SU-DHL-6 (cell line): ENCODE data around the gene FGFR1OP2.

Source experiments
- H2AFZ ChIP-seq: fragments of 200-600 bp; sonication (generic); 2 replicates; pipeline ENCODE4 v1.6.1; 2014; ENCODE audit warnings: low read depth, mild to moderate bottlenecking, moderate library complexity, mixed read lengths, antibody characterized with exemption, low read length; ENCODE audit not compliant: severe bottlenecking
- H3F3A ChIP-seq: fragments of 200-600 bp; shearing (Covaris generic); 2 replicates; pipeline ENCODE4 v1.6.0; 2016; ENCODE audit warnings: antibody characterized with exemption, mild to moderate bottlenecking; ENCODE audit not compliant: insufficient read depth
- H3K27ac ChIP-seq: fragments of 200-600 bp; sonication (generic); 2 replicates; pipeline ENCODE4 v1.5.1; 2016; ENCODE audit warnings: low read depth, mild to moderate bottlenecking, low read length, moderate library complexity, mixed read lengths
- H3K27me3 ChIP-seq: fragments of 200-600 bp; sonication (generic), shearing (Covaris generic); 2 replicates; pipeline ENCODE4 v1.6.0; 2014; ENCODE audit warnings: mild to moderate bottlenecking, low read length
- H3K36me3 ChIP-seq: fragments of 200-600 bp; sonication (generic); 2 replicates; pipeline ENCODE4 v1.6.1; 2014; ENCODE audit warnings: mild to moderate bottlenecking, low read length, mixed read lengths
- H3K4me2 ChIP-seq: fragments of 300-600, 200-600 bp; shearing (Covaris generic), sonication (generic); 2 replicates; pipeline ENCODE4 v1.6.0; 2014; ENCODE audit warnings: low read length, low read depth, mild to moderate bottlenecking; ENCODE audit not compliant: poor library complexity, severe bottlenecking
- H3K4me3 ChIP-seq: fragments of 200-600 bp; sonication (generic); 2 replicates; pipeline ENCODE4 v1.5.1; 2014; ENCODE audit warnings: antibody characterized with exemption, low read length, mild to moderate bottlenecking, mixed read lengths; ENCODE audit not compliant: insufficient read depth, poor library complexity, severe bottlenecking
- H3K79me2 ChIP-seq: fragments of 200-600 bp; sonication (generic); 2 replicates; pipeline ENCODE4 v1.6.1; 2014; ENCODE audit warnings: mild to moderate bottlenecking, low read length, moderate library complexity; ENCODE audit not compliant: insufficient read depth
- H3K9ac ChIP-seq: fragments of 200-600 bp; sonication (generic); 2 replicates; pipeline ENCODE4 v1.7.0; 2014; ENCODE audit warnings: mild to moderate bottlenecking, low read length
- H3K9me2 ChIP-seq: fragments of 200-600 bp; sonication (generic); replicated peaks from 2 replicates; pipeline ENCODE4 v1.6.1; 2014; ENCODE audit warnings: low read length; ENCODE audit not compliant: insufficient read depth
- H3K9me3 ChIP-seq: fragments of 200-600 bp; sonication (generic); 2 replicates; pipeline ENCODE4 v1.6.1; 2014; ENCODE audit warnings: low read length, mixed read lengths; ENCODE audit not compliant: insufficient read depth
- H4K20me1 ChIP-seq: fragments of 200-600 bp; sonication (generic); 2 replicates; pipeline ENCODE4 v1.6.1; 2014; ENCODE audit warnings: low read depth, mild to moderate bottlenecking, antibody characterized with exemption, low read length, moderate library complexity, mixed read lengths
- EZH2phosphoT487 ChIP-seq: fragments of 200-600 bp; sonication (generic), shearing (Covaris generic); conservative IDR thresholded peaks from 2 replicates; pipeline ENCODE4 v1.6.1; 2018; ENCODE audit warnings: mild to moderate bottlenecking, antibody characterized with exemption, low read length, moderate library complexity, mixed read lengths
- TF ChIP-seq, protein P1 (sequence below): fragments of 200-600 bp; sonication (generic); IDR thresholded peaks from one replicate; pipeline ENCODE4 v1.5.1; 2017; ENCODE audit warnings: antibody characterized with exemption, mild to moderate bottlenecking, low read length, moderate library complexity; ENCODE audit not compliant: insufficient read depth, poor library complexity, severe bottlenecking

Gene FGFR1OP2

DNA sequence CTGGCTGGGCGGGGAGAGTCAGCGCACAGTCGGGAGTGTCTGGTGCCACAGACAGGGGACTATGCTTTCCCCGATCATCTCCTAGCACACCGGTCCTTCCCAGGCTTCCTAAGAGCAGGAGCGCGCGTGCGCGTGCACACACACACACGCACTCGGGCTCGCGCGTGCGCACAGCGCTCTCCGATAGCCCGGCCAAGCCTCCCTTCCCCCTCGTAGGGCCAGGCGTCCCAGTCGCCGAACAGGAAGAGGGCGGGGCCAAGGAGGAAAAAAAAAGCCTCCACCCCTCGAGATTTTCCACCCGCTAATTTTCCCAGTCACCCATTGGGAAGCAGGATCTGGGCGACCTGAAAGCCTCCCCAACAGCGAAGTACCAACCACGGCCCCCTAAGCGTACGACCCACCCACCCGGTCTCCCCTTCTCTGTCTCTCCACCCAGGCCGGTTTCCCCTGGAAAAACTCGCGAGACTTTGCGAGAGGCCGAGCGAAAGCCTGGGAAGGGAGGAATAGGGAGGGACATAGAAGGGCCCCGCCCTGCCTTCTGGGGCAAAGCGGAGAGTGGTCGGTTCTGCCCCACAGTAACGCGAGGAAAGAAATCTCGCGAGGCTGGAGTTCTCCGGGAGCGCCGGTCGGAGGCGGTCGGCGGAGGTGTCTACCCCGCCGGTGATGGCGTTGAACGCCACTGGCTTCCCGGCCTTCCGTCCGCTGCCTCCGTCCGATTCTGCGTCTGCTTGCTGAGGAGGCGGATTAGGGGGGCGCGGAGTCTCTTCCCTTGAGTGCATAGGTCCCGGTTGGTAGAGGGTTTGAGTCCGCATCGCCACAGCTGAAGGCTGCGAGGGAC is at the start of gene FGFR1OP2, which contains the start of gene INTS13:
TSS of gene FGFR1OP2 (plus strand) at position 608 of the 838 bp plus-strand sequence. CDS start 15,689 bp downstream, outside the sequence.
TSS of gene INTS13 (minus strand) at position 119 of the 838 bp plus-strand sequence. CDS start 1,178 bp downstream, outside the sequence.
- Histone ChIP-seq H3K9me3 (no peaks in the 10 kb centered on the region), H3K4me2 (peak within 1 kb of the TSS; percentile 85), H3K27ac (peak within 1 kb of the TSS; percentile 86), H4K20me1 (peaks cover 19% of the 10 kb centered on the region), H3K4me3 (peak within 1 kb of the TSS; percentile 83), H3F3A (peaks cover 24% of the 10 kb centered on the region), H3K79me2 (peaks cover 95% of the 10 kb centered on the region), H2AFZ (peak within 1 kb of the TSS; percentile 53), H3K27me3 (no peaks in the 10 kb centered on the region), H3K9me2 (no peaks in the 10 kb centered on the region), H3K36me3 (peaks cover 3% of the 10 kb centered on the region; the same call in 1 of the 2 replicates), H3K9ac (peak within 1 kb of the TSS; percentile 83)
- no peak for TF ChIP-seq EZH2phosphoT487
- TF ChIP-seq, protein P1, sequence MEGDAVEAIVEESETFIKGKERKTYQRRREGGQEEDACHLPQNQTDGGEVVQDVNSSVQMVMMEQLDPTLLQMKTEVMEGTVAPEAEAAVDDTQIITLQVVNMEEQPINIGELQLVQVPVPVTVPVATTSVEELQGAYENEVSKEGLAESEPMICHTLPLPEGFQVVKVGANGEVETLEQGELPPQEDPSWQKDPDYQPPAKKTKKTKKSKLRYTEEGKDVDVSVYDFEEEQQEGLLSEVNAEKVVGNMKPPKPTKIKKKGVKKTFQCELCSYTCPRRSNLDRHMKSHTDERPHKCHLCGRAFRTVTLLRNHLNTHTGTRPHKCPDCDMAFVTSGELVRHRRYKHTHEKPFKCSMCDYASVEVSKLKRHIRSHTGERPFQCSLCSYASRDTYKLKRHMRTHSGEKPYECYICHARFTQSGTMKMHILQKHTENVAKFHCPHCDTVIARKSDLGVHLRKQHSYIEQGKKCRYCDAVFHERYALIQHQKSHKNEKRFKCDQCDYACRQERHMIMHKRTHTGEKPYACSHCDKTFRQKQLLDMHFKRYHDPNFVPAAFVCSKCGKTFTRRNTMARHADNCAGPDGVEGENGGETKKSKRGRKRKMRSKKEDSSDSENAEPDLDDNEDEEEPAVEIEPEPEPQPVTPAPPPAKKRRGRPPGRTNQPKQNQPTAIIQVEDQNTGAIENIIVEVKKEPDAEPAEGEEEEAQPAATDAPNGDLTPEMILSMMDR = no peak

DNA sequence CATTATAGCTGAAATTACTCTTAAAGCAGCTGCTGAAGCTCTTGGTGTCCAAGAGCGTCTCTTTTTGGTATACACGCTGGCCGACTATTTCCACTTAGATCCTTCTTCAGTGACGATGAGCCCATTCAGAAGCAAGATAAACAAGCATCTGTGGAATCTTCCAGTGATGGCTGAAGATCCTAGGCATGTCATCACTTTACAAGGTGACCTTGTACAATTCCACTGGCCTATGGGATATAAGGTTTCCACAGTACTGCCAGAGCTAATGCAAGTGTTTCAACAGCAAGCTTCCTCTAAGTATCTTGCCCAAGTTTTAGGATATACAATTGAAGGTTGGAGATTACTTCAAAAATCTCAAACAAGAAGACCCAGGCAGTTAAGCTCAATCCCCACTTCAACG is 47.5 kb upstream of the FGFR1OP2 start:
- no peaks in the 10 kb centered on the region for H3K9me2 ChIP-seq
- no peak overlapping the region for H3K4me2 ChIP-seq
- no peak overlapping the region for H3K27ac ChIP-seq
- H3K9me3 ChIP-seq = no peaks in the 10 kb centered on the region
- no peak overlapping the region for H3K4me3 ChIP-seq
- no peaks in the 10 kb centered on the region for H4K20me1 ChIP-seq
- no peaks in the 10 kb centered on the region; the same call in 1 of the 2 replicates for H3F3A ChIP-seq
- no peak overlapping the region for H2AFZ ChIP-seq
- H3K9ac ChIP-seq = no peak overlapping the region
- no peaks in the 10 kb centered on the region for H3K79me2 ChIP-seq
- H3K36me3 ChIP-seq = no peaks in the 10 kb centered on the region
- TF ChIP-seq EZH2phosphoT487 = no peak
- TF ChIP-seq, protein P1 = no peak
- H3K27me3 ChIP-seq = no peaks in the 10 kb centered on the region

DNA sequence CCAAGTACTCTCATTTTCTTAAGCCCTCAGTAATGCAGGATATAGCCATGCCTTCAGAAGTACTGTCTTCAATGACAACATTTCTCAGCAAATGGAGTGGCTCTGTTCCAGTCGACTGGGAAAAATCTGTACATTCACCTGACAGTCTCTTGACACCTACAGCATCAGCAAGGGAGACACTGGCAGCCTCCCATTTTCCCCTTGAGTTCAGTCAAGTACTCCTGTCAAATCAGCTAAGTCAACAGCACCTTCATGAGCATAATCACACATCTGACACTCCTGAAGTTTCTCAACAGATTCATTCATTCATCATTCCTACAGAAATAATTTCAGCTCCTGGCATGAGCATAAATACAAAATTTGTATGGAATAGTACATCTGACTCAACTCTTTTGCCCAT is 46.6 kb upstream of the FGFR1OP2 start:
- Histone ChIP-seq H3K36me3 (no peaks in the 10 kb centered on the region), H4K20me1 (no peaks in the 10 kb centered on the region), H3K9ac (no peak overlapping the region), H3K79me2 (no peaks in the 10 kb centered on the region), H3F3A (no peaks in the 10 kb centered on the region), H3K4me2 (no peak overlapping the region), H3K27ac (no peak overlapping the region), H2AFZ (no peak overlapping the region), H3K27me3 (no peaks in the 10 kb centered on the region), H3K9me2 (no peaks in the 10 kb centered on the region), H3K4me3 (no peak overlapping the region), H3K9me3 (no peaks in the 10 kb centered on the region)
- TF ChIP-seq EZH2phosphoT487 = no peak
- TF ChIP-seq, protein P1 = no peak
